WTC11 (cell line): ENCODE data around the gene ZBED5. TPM values are rescaled to one million over a fixed set of nuclear protein-coding genes. Genes with fewer than 3 reads are reported as not detected.
A peak's percentile ranks its signal among the peaks of the same experiment; 100 is the strongest.

Source experiments
- ATAC-seq: fragments of 200-7000 bp; cut with Tn5 transposase; 2 replicates; pipeline ENCODE4 v1.10.0; 2021; ENCODE audit warnings: mild to moderate bottlenecking, moderate library complexity
- CTCF ChIA-PET: fragments of 300-600 bp; sonication (Branson Sonifier 250); formaldehyde crosslinking; loops from one replicate; lab custom pipeline; 2021; ENCODE audit warnings: antibody characterized with exemption; lab: Charles Lee
- POLR2A ChIA-PET: fragments of 350-600 bp; sonication (Branson Sonifier 250); formaldehyde crosslinking; loops from one replicate; lab custom pipeline; 2021; ENCODE audit warnings: antibody characterized with exemption; lab: Charles Lee
- DNase-seq: peaks from one replicate; pipeline ENCODE4 v3.0.0; 2021; ENCODE audit warnings: low spot score
- H3K27ac Mint-ChIP-seq: 2 replicates; pipeline ENCODE4 v1.8.0; 2021; ENCODE audit warnings: mixed read lengths
- H3K27me3 Mint-ChIP-seq: 2 replicates; pipeline ENCODE4 v1.8.0; 2021; ENCODE audit warnings: low read depth, mild to moderate bottlenecking, moderate library complexity, mixed read lengths
- H3K36me3 Mint-ChIP-seq: 2 replicates; pipeline ENCODE4 v1.8.0; 2021; ENCODE audit warnings: mixed read lengths
- H3K4me1 Mint-ChIP-seq: 2 replicates; pipeline ENCODE4 v1.8.0; 2022; ENCODE audit warnings: mixed read lengths
- H3K4me3 Mint-ChIP-seq: 2 replicates; pipeline ENCODE4 v1.8.0; 2021; ENCODE audit warnings: mild to moderate bottlenecking, moderate library complexity, mixed read lengths
- H3K9me3 Mint-ChIP-seq: 2 replicates; pipeline ENCODE4 v1.8.0; 2021; ENCODE audit warnings: mixed read lengths
- ATF1 ChIP-seq: sonication (generic); formaldehyde crosslinking; IDR thresholded peaks from 2 replicates; pipeline ENCODE4 v1.8.1; 2023; ENCODE audit warnings: mild to moderate bottlenecking, moderate library complexity, missing genetic modification reagents
- CDX4 ChIP-seq: fragments of 250-450 bp; sonication (Bioruptor Pico); IDR thresholded peaks from 2 replicates; pipeline ENCODE4 v1.9.0; 2021; ENCODE audit warnings: moderate library complexity, mild to moderate bottlenecking, inconsistent platforms, borderline replicate concordance
- CREM ChIP-seq: sonication (generic); formaldehyde crosslinking; IDR thresholded peaks from 2 replicates; pipeline ENCODE4 v1.8.1; 2022; ENCODE audit warnings: mild to moderate bottlenecking, missing genetic modification reagents, moderate library complexity
- E2F4 ChIP-seq: sonication (generic); formaldehyde crosslinking; IDR thresholded peaks from 2 replicates; pipeline ENCODE4 v1.8.1; 2022; ENCODE audit warnings: low read depth, mild to moderate bottlenecking, moderate library complexity, missing genetic modification reagents, borderline replicate concordance
- FOXJ3 ChIP-seq: sonication (generic); formaldehyde crosslinking; IDR thresholded peaks from 2 replicates; pipeline ENCODE4 v1.9.0; 2021; ENCODE audit warnings: missing genetic modification reagents, mild to moderate bottlenecking, borderline replicate concordance
- FOXP1 ChIP-seq: sonication (generic); formaldehyde crosslinking; IDR thresholded peaks from 2 replicates; pipeline ENCODE4 v1.8.0; 2022; ENCODE audit warnings: missing genetic modification reagents, mild to moderate bottlenecking, moderate library complexity, borderline replicate concordance
- KAT7 ChIP-seq: sonication (generic); formaldehyde crosslinking; IDR thresholded peaks from 2 replicates; pipeline ENCODE4 v1.8.1; 2023; ENCODE audit warnings: missing genetic modification reagents, mild to moderate bottlenecking, borderline replicate concordance
- MXD4 ChIP-seq: fragments of 250-450 bp; sonication (Bioruptor Pico); IDR thresholded peaks from 2 replicates; pipeline ENCODE4 v1.8.0; 2021; ENCODE audit warnings: mild to moderate bottlenecking, moderate library complexity, borderline replicate concordance
- MYBL2 ChIP-seq: sonication (generic); formaldehyde crosslinking; IDR thresholded peaks from 2 replicates; pipeline ENCODE4 v1.8.1; 2023; ENCODE audit warnings: mild to moderate bottlenecking, moderate library complexity, missing genetic modification reagents
- NFE2L1 ChIP-seq: sonication (generic); formaldehyde crosslinking; IDR thresholded peaks from 2 replicates; pipeline ENCODE4 v1.8.1; 2023; ENCODE audit warnings: missing genetic modification reagents
- OVOL2 ChIP-seq: fragments of 250-450 bp; sonication (Bioruptor Pico); IDR thresholded peaks from 2 replicates; pipeline ENCODE4 v1.9.0; 2021; ENCODE audit warnings: mild to moderate bottlenecking, borderline replicate concordance
- RORB ChIP-seq: fragments of 250-450 bp; sonication (Bioruptor Pico); IDR thresholded peaks from 2 replicates; pipeline ENCODE4 v1.9.0; 2021; ENCODE audit warnings: mild to moderate bottlenecking
- SOX15 ChIP-seq: fragments of 250-450 bp; sonication (Bioruptor Pico); IDR thresholded peaks from 2 replicates; pipeline ENCODE4 v1.9.0; 2021; ENCODE audit warnings: mild to moderate bottlenecking
- TCF7 ChIP-seq: sonication (generic); formaldehyde crosslinking; IDR thresholded peaks from 2 replicates; pipeline ENCODE4 v1.8.0; 2022; ENCODE audit warnings: mild to moderate bottlenecking, low read depth, missing genetic modification reagents, moderate library complexity
- TEAD4 ChIP-seq: sonication (generic); formaldehyde crosslinking; IDR thresholded peaks from 2 replicates; pipeline ENCODE4 v1.8.0; 2022; ENCODE audit warnings: mild to moderate bottlenecking, missing genetic modification reagents
- USF2 ChIP-seq: sonication (generic); formaldehyde crosslinking; IDR thresholded peaks from 2 replicates; pipeline ENCODE4 v1.8.1; 2023; ENCODE audit warnings: mild to moderate bottlenecking, missing genetic modification reagents, moderate library complexity
- ZNF138 ChIP-seq: sonication (generic); formaldehyde crosslinking; conservative IDR thresholded peaks from 2 replicates; pipeline ENCODE4 v1.8.1; 2022; ENCODE audit warnings: mild to moderate bottlenecking, moderate library complexity, missing genetic modification reagents
- ZNF232 ChIP-seq: sonication (generic); formaldehyde crosslinking; IDR thresholded peaks from 2 replicates; pipeline ENCODE4 v1.8.0; 2022; ENCODE audit warnings: mild to moderate bottlenecking, missing genetic modification reagents
- ZNF396 ChIP-seq: fragments of 250-450 bp; sonication (Bioruptor Pico); IDR thresholded peaks from 2 replicates; pipeline ENCODE4 v1.8.0; 2021; ENCODE audit warnings: mild to moderate bottlenecking, moderate library complexity, borderline replicate concordance
- ZNF423 ChIP-seq: fragments of 250-450 bp; sonication (Bioruptor Pico); IDR thresholded peaks from 2 replicates; pipeline ENCODE4 v2.1.2; 2022; ENCODE audit warnings: mild to moderate bottlenecking, moderate library complexity
- ZSCAN18 ChIP-seq: fragments of 250-450 bp; sonication (Bioruptor Pico); IDR thresholded peaks from 2 replicates; pipeline ENCODE4 v2.1.2; 2022; ENCODE audit warnings: mild to moderate bottlenecking, moderate library complexity
- total RNA-seq: library from RNA; stranded (reverse); gene quantifications from 3 replicates; pipeline ENCODE4 v1.2.3, GENCODE V29; 2021
- TF ChIP-seq, protein P1 (sequence below): fragments of 250-450 bp; sonication (Bioruptor Pico); IDR thresholded peaks from 2 replicates; pipeline ENCODE4 v1.9.0; 2021; ENCODE audit warnings: mild to moderate bottlenecking
- TF ChIP-seq, protein P2 (sequence below): sonication (generic); formaldehyde crosslinking; IDR thresholded peaks from 2 replicates; pipeline ENCODE4 v1.8.0; 2023; ENCODE audit warnings: missing genetic modification reagents, mild to moderate bottlenecking, borderline replicate concordance
- TF ChIP-seq, protein P3 (sequence below): sonication (generic); formaldehyde crosslinking; conservative IDR thresholded peaks from 2 replicates; pipeline ENCODE4 v1.8.1; 2022; ENCODE audit warnings: mild to moderate bottlenecking, missing genetic modification reagents

Gene ZBED5
- total RNA-seq, 1 experiment from 2014 or later, result 48.7 TPM

- peak within 1 kb of the TSS; percentile 98 for H3K27ac Mint-ChIP-seq
- no peaks in the 10 kb centered on the region for H3K27me3 Mint-ChIP-seq
- H3K36me3 Mint-ChIP-seq, result peaks cover 42% of the 10 kb centered on the region
- ChIA-PET CTCF (interaction anchor here (0.6 to 2.9 kb wide), 19 partner anchors 16 to 339 kb away, joined by 3 to 29 read pairs (median 5); partner anchors contain the start of genes CTR9 and ZBED5), POLR2A (interaction anchor here (0.5 to 7.1 kb wide), 36 partner anchors 8 to 957 kb away, joined by 3 to 130 read pairs (median 6); partner anchors contain the start of genes CTR9, RNF141 and ZBED5)
- peaks cover 28% of the 10 kb centered on the region for H3K4me1 Mint-ChIP-seq
- H3K9me3 Mint-ChIP-seq, result no peaks in the 10 kb centered on the region
- ATAC-seq (peak; percentile 95), DNase-seq (peak; percentile 97)
- peak within 1 kb of the TSS; percentile 90 for H3K4me3 Mint-ChIP-seq
- TF ChIP-seq FOXJ3 (no peak), SOX15 (CRISPR knock-in tag) (no peak), FOXP1 (CRISPR knock-in tag) (no peak), ZNF396 (CRISPR knock-in tag) (no peak), ATF1 (CRISPR knock-in tag) (no peak; the same call in 1 of the 2 replicates), ZNF423 (CRISPR knock-in tag) (no peak), USF2 (CRISPR knock-in tag) (no peak), CDX4 (no peak), ZNF138 (CRISPR knock-in tag) (no peak), ZSCAN18 (CRISPR knock-in tag) (no peak), RORB (CRISPR knock-in tag) (no peak), MYBL2 (no peak), KAT7 (CRISPR knock-in tag) (peak; percentile 76; the same call in 1 of the 2 replicates), ZNF232 (no peak; the same call in 1 of the 2 replicates), NFE2L1 (CRISPR knock-in tag) (no peak), E2F4 (CRISPR knock-in tag) (no peak), TEAD4 (CRISPR knock-in tag) (no peak), MXD4 (CRISPR knock-in tag) (no peak), TCF7 (CRISPR knock-in tag) (no peak; the same call in 1 of the 2 replicates), CREM (CRISPR knock-in tag) (no peak), OVOL2 (CRISPR knock-in tag) (no peak)
- TF ChIP-seq, protein P1, sequence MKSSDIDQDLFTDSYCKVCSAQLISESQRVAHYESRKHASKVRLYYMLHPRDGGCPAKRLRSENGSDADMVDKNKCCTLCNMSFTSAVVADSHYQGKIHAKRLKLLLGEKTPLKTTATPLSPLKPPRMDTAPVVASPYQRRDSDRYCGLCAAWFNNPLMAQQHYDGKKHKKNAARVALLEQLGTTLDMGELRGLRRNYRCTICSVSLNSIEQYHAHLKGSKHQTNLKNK, result no peak
- TF ChIP-seq, protein P2, sequence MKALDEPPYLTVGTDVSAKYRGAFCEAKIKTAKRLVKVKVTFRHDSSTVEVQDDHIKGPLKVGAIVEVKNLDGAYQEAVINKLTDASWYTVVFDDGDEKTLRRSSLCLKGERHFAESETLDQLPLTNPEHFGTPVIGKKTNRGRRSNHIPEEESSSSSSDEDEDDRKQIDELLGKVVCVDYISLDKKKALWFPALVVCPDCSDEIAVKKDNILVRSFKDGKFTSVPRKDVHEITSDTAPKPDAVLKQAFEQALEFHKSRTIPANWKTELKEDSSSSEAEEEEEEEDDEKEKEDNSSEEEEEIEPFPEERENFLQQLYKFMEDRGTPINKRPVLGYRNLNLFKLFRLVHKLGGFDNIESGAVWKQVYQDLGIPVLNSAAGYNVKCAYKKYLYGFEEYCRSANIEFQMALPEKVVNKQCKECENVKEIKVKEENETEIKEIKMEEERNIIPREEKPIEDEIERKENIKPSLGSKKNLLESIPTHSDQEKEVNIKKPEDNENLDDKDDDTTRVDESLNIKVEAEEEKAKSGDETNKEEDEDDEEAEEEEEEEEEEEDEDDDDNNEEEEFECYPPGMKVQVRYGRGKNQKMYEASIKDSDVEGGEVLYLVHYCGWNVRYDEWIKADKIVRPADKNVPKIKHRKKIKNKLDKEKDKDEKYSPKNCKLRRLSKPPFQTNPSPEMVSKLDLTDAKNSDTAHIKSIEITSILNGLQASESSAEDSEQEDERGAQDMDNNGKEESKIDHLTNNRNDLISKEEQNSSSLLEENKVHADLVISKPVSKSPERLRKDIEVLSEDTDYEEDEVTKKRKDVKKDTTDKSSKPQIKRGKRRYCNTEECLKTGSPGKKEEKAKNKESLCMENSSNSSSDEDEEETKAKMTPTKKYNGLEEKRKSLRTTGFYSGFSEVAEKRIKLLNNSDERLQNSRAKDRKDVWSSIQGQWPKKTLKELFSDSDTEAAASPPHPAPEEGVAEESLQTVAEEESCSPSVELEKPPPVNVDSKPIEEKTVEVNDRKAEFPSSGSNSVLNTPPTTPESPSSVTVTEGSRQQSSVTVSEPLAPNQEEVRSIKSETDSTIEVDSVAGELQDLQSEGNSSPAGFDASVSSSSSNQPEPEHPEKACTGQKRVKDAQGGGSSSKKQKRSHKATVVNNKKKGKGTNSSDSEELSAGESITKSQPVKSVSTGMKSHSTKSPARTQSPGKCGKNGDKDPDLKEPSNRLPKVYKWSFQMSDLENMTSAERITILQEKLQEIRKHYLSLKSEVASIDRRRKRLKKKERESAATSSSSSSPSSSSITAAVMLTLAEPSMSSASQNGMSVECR (CRISPR knock-in tag), result peak; percentile 8; the same call in 1 of the 2 replicates
- TF ChIP-seq, protein P3, sequence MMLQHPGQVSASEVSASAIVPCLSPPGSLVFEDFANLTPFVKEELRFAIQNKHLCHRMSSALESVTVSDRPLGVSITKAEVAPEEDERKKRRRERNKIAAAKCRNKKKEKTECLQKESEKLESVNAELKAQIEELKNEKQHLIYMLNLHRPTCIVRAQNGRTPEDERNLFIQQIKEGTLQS (CRISPR knock-in tag), result no peak
Measured at GRCh38 chr11:10808553-10809372, 49.1 kb downstream of the ZBED5 start, which contains the start of gene EIF4G2. EIF4G2 (minus strand) TSS chr11:10808926.
